HEK293 (cell line): ENCODE measurements around the gene ZDHHC17.

Experiments
- CTCF ChIA-PET: fragments of 350-600 bp; formaldehyde crosslinking; extraction: SDS; loops from one replicate; lab custom pipeline; 2021; ENCODE audit warnings: antibody characterized with exemption; lab: Yijun Ruan, JAX
- POLR2A ChIA-PET: fragments of 300-600 bp; formaldehyde crosslinking; extraction: SDS; loops from one replicate; lab custom pipeline; 2020; ENCODE audit warnings: antibody characterized with exemption, inconsistent platforms; lab: Yijun Ruan, JAX
- H3K27ac ChIP-seq: fragments of 200-500 bp; sonication (Bioruptor generic); 2 replicates; pipeline ENCODE4 v1.5.1; 2014; ENCODE audit warnings: low read depth, low read length, control low read depth, inconsistent platforms; ENCODE audit errors: extremely low read depth
- H3K36me3 ChIP-seq, 2 experiments: fragments of 200-500 bp in 1 of 2; sonication (Bioruptor generic) in 1 of 2; 1 replicate in 1 of 2; 2 replicates in 1 of 2; pipeline ENCODE4 v1.5.1; 2014 to 2017; ENCODE audit warnings: inconsistent platforms in 2 of 2, low read length in 2 of 2; ENCODE audit not compliant: control insufficient read depth in 2 of 2, insufficient read depth in 1 of 2
- H3K4me1 ChIP-seq: fragments of 200-500 bp; sonication (Bioruptor generic); 2 replicates; pipeline ENCODE4 v1.5.1; 2014; ENCODE audit warnings: mild to moderate bottlenecking, low read length, inconsistent platforms; ENCODE audit not compliant: control insufficient read depth, insufficient read depth
- H3K4me3 ChIP-seq: 2 replicates; pipeline ENCODE4 v1.5.1; 2011; ENCODE audit warnings: low read depth, mild to moderate bottlenecking, control low read depth, low read length, moderate library complexity
- H3K9me3 ChIP-seq: fragments of 200-500 bp; sonication (Bioruptor generic); 2 replicates; pipeline ENCODE4 v1.5.1; 2014; ENCODE audit warnings: low read depth, low read length, inconsistent platforms; ENCODE audit not compliant: control insufficient read depth, insufficient read depth
- GFI1B ChIP-seq: fragments of 450-650 bp; formaldehyde crosslinking; IDR thresholded peaks from 2 replicates; pipeline ENCODE4 v1.5.1; 2016; ENCODE audit warnings: missing biosample characterization, missing genetic modification characterization
- OVOL3 ChIP-seq: fragments of 450-650 bp; formaldehyde crosslinking; IDR thresholded peaks from 2 replicates; pipeline ENCODE4 v1.5.1; 2016; ENCODE audit warnings: missing biosample characterization, missing genetic modification characterization
- PRDM2 ChIP-seq: fragments of 450-650 bp; formaldehyde crosslinking; IDR thresholded peaks from 2 replicates; pipeline ENCODE4 v1.5.1; 2016; ENCODE audit warnings: missing biosample characterization, missing genetic modification characterization, borderline replicate concordance
- ZBTB8A ChIP-seq: fragments of 450-650 bp; formaldehyde crosslinking; IDR thresholded peaks from 2 replicates; pipeline ENCODE4 v1.5.1; 2016; ENCODE audit warnings: missing biosample characterization, missing genetic modification characterization
- ZNF10 ChIP-seq: fragments of 450-650 bp; formaldehyde crosslinking; IDR thresholded peaks from 2 replicates; pipeline ENCODE4 v1.5.1; 2017; ENCODE audit warnings: missing biosample characterization, missing genetic modification characterization
- ZNF138 ChIP-seq: fragments of 450-650 bp; formaldehyde crosslinking; IDR thresholded peaks from 2 replicates; pipeline ENCODE4 v1.5.1; 2016; ENCODE audit warnings: missing biosample characterization, missing genetic modification characterization, borderline replicate concordance
- ZNF423 ChIP-seq: fragments of 450-650 bp; formaldehyde crosslinking; IDR thresholded peaks from 2 replicates; pipeline ENCODE4 v1.5.1; 2016; ENCODE audit warnings: missing biosample characterization, missing genetic modification characterization
- ZNF530 ChIP-seq: fragments of 450-650 bp; formaldehyde crosslinking; IDR thresholded peaks from 2 replicates; pipeline ENCODE4 v1.5.1; 2016; ENCODE audit warnings: low read depth, missing biosample characterization, missing genetic modification characterization
- ZNF830 ChIP-seq: fragments of 450-650 bp; IDR thresholded peaks from 2 replicates; pipeline ENCODE4 v1.5.0; 2018; ENCODE audit warnings: missing biosample characterization, missing genetic modification characterization, low read depth, mild to moderate bottlenecking, moderate library complexity
- TF ChIP-seq, protein P1 (sequence below): fragments of 450-650 bp; formaldehyde crosslinking; IDR thresholded peaks from 2 replicates; pipeline ENCODE4 v1.5.1; 2016; ENCODE audit warnings: missing biosample characterization, missing genetic modification characterization

ZDHHC17 gene

GRCh38 chr12:76763746-76764675 is at the start of gene ZDHHC17 (continued):
- no peak for TF ChIP-seq ZNF830 (tag by site-specific recombination)
- no peak for TF ChIP-seq ZNF138 (tag by site-specific recombination)
- TF ChIP-seq OVOL3 (tag by site-specific recombination): peak; percentile 94
- no peak for TF ChIP-seq ZNF530 (tag by site-specific recombination)

GRCh38 chr12:76714415-76714814 is 49.5 kb upstream of the ZDHHC17 start:
- ChIA-PET POLR2A (interaction anchor here (0.8 kb wide), 1 partner anchor 49 kb away, joined by 3 read pairs; the partner anchor contains the start of gene ZDHHC17), CTCF (interaction anchor here (0.6 kb wide), 1 partner anchor 26 kb away, joined by 3 read pairs; no protein-coding TSS in a partner anchor)
- H3K27ac ChIP-seq: no peak overlapping the region
- no peaks in the 10 kb centered on the region for H3K4me1 ChIP-seq
- TF ChIP-seq GFI1B (tag by site-specific recombination) (no peak), ZNF10 (0 out of 2 replicates have a peak, but pooled peaks have one; percentile 63)
- TF ChIP-seq, all 188 proteins: peak for 1
- no peaks in the 10 kb centered on the region for H3K36me3 ChIP-seq
- H3K4me3 ChIP-seq: no peak overlapping the region
- no peaks in the 10 kb centered on the region for H3K9me3 ChIP-seq

DNA sequence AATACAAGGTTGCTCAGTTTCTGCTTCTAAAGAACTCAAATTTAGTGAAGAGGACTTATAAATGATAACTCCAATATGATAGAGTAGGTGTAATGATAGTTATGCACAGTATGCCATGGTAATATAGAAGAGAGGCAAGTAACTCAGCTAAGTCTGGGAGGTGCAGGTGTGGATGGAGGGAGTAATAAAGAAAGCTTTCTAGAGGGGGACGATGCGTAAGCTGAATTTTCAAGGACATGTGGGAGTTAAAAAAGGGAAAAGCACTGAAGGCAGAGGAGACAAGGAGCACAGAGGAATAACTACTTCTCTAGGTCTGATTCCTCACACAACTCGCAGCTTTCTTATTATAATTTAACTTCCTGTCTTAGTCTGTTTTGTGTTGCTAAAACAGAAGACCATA is 49.1 kb upstream of the ZDHHC17 start:
- TF ChIP-seq ZBTB8A (tag by site-specific recombination) (no peak), PRDM2 (tag by site-specific recombination) (no peak), ZNF423 (tag by site-specific recombination) (no peak)
- TF ChIP-seq, protein P1, sequence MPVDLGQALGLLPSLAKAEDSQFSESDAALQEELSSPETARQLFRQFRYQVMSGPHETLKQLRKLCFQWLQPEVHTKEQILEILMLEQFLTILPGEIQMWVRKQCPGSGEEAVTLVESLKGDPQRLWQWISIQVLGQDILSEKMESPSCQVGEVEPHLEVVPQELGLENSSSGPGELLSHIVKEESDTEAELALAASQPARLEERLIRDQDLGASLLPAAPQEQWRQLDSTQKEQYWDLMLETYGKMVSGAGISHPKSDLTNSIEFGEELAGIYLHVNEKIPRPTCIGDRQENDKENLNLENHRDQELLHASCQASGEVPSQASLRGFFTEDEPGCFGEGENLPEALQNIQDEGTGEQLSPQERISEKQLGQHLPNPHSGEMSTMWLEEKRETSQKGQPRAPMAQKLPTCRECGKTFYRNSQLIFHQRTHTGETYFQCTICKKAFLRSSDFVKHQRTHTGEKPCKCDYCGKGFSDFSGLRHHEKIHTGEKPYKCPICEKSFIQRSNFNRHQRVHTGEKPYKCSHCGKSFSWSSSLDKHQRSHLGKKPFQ (tag by site-specific recombination): no peak
- H3K27ac ChIP-seq: no peak overlapping the region
- no peak overlapping the region for H3K4me3 ChIP-seq
- no peaks in the 10 kb centered on the region for H3K9me3 ChIP-seq
- no peaks in the 10 kb centered on the region for H3K4me1 ChIP-seq
- H3K36me3 ChIP-seq: no peaks in the 10 kb centered on the region
- CTCF ChIA-PET: interaction anchor here (0.6 kb wide), 1 partner anchor 26 kb away, joined by 3 read pairs; no protein-coding TSS in a partner anchor
- POLR2A ChIA-PET: interaction anchor here (0.8 kb wide), 1 partner anchor 49 kb away, joined by 3 read pairs; the partner anchor contains the start of gene ZDHHC17
